NB4 (cell line): Measurements from ENCODE around the gene SLC34A3.

Source experiments
- POLR2A ChIP-seq: IDR thresholded peaks from 2 replicates; pipeline ENCODE4 v1.6.1; 2011; ENCODE audit warnings: mild to moderate bottlenecking; ENCODE audit not compliant: insufficient read length; ENCODE audit errors: extremely low read depth
- TF ChIP-seq, protein P1 (sequence below): IDR thresholded peaks from one replicate; pipeline ENCODE4 v1.5.1; 2012; ENCODE audit warnings: low read depth, low read length

DNA sequence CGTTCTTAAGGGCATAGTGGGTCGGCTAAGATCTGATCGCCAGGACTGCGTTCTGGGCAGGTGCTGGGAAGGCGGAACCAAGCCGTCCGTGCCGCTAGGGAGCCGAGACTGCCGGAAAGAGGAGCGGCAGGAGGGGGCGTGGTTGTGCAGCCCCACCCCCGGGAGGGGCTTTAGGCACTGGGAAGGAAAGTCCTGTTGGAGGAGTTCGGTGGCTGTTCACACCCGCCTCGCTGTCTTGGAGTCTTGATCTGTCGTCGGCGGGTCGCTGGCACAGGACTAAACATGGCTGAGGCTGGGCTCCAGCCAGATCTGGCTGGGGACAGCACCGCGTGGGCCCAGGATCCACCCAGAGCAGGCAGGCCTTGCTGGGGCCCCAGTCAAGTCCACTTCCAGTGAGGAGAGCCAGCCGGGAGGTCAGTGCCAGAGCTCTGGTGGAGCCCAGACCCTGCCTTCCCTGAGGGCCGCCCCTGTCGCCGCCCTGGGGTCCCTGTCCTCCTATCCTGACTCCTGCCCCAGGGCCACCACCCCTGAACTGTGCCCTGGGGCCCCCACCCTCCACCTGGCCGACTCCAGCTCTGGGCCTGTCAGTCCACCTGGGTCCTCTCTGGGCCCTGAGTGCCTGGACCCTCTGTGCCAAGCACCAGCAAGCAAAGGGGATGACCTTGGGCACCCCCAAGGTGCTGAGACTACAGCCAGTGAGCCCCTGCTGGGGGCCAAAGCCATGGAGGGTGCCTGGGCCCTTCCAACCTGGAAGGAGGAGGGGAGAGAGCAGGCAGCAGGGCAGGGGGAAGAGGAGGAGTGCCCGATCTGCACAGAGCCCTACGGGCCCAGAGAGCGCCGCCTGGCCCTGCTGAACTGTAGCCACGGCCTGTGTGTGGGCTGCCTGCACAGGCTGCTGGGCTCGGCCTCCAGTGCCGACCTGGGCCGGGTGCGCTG, 13.2 kb upstream of the SLC34A3 start:
- TF ChIP-seq, protein P1, sequence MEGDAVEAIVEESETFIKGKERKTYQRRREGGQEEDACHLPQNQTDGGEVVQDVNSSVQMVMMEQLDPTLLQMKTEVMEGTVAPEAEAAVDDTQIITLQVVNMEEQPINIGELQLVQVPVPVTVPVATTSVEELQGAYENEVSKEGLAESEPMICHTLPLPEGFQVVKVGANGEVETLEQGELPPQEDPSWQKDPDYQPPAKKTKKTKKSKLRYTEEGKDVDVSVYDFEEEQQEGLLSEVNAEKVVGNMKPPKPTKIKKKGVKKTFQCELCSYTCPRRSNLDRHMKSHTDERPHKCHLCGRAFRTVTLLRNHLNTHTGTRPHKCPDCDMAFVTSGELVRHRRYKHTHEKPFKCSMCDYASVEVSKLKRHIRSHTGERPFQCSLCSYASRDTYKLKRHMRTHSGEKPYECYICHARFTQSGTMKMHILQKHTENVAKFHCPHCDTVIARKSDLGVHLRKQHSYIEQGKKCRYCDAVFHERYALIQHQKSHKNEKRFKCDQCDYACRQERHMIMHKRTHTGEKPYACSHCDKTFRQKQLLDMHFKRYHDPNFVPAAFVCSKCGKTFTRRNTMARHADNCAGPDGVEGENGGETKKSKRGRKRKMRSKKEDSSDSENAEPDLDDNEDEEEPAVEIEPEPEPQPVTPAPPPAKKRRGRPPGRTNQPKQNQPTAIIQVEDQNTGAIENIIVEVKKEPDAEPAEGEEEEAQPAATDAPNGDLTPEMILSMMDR = no peak
- TF ChIP-seq POLR2A = no peak
